ENCODE measurements around the gene OSBPL10.

- no peak for TF ChIP-seq POLR2A (IDR thresholded peaks at IDR 0.05)
- no peak for TF ChIP-seq CTCF (IDR thresholded peaks at IDR 0.05)
Observed at GRCh38 chr3:31892500-31892899, 88.6 kb downstream of the OSBPL10 start.
